ENCODE results near the gene AP2A1.
"Not testable (repeated sequence)": the region's sequence is repeated elsewhere in the genome, so short reads cannot be mapped to it uniquely, and the experiment has no call there.

AP2A1 gene

GRCh38 chr19:49766930-49767299 is at the start of gene AP2A1:
AP2A1 (plus strand) TSS chr19:49767001; CDS start chr19:49767134, 133 bp downstream.
- DNase-seq, result no peak

- no peak for DNase-seq
Observed at GRCh38 chr19:49718511-49718910, 48.3 kb upstream of the AP2A1 start.

GRCh38 chr19:49718991-49719390 is 47.8 kb upstream of the AP2A1 start:
- DNase-seq, result no peak

GRCh38 chr19:49719420-49719819 is 47.4 kb upstream of the AP2A1 start:
- not testable (repeated sequence) for DNase-seq

- DNase-seq, result no peak
Observed at GRCh38 chr19:49727217-49728030, 39.4 kb upstream of the AP2A1 start.

- DNase-seq, result no peak
Observed at GRCh38 chr19:49730166-49730565, 36.6 kb upstream of the AP2A1 start.

GRCh38 chr19:49738268-49738667 is 28.5 kb upstream of the AP2A1 start:
- no peak for DNase-seq

- DNase-seq, result no peak
Observed at GRCh38 chr19:49739098-49739497, 27.7 kb upstream of the AP2A1 start.

- no peak for DNase-seq
Observed at GRCh38 chr19:49739933-49740332, 26.9 kb upstream of the AP2A1 start.

GRCh38 chr19:49741210-49741844 is 25.5 kb upstream of the AP2A1 start:
- DNase-seq, result no peak

GRCh38 chr19:49744946-49745381 is 21.8 kb upstream of the AP2A1 start:
- DNase-seq, result no peak

- DNase-seq, result peak; percentile 55
Observed at GRCh38 chr19:49746206-49746958, 20.4 kb upstream of the AP2A1 start.

GRCh38 chr19:49749055-49749716 is 17.6 kb upstream of the AP2A1 start:
- no peak for DNase-seq

GRCh38 chr19:49749771-49750170 is 17.0 kb upstream of the AP2A1 start:
- DNase-seq, result no peak

GRCh38 chr19:49752701-49753100 is 14.1 kb upstream of the AP2A1 start:
- DNase-seq, result no peak

GRCh38 chr19:49755956-49756355 is 10.8 kb upstream of the AP2A1 start:
- no peak for DNase-seq

GRCh38 chr19:49758292-49758691 is 8.5 kb upstream of the AP2A1 start:
- no peak for DNase-seq

GRCh38 chr19:49761249-49761624 is 5.6 kb upstream of the AP2A1 start:
- no peak for DNase-seq

GRCh38 chr19:49761625-49762311 is 5.0 kb upstream of the AP2A1 start:
- peak; percentile 26 for DNase-seq

- no peak for DNase-seq
Observed at GRCh38 chr19:49763230-49763629, 3.6 kb upstream of the AP2A1 start, which contains the start of gene TSKS. TSKS (minus strand) TSS chr19:49763306; CDS start chr19:49763247, 59 bp downstream.

- DNase-seq, result no peak
Observed at GRCh38 chr19:49764341-49764740, 2.5 kb upstream of the AP2A1 start.
